Peyer's patch (tissue), 4 donors: ENCODE data around the gene LRRC41. TPM values are rescaled to one million over a fixed set of nuclear protein-coding genes. Genes with fewer than 3 reads are reported as not detected.

Experiments used
- DNase-seq, 3 donors: peaks; one replicate each; pipeline ENCODE4 v3.0.0-alpha.2; 2017 to 2019
- H3K27ac ChIP-seq, 4 donors: fragments of 200-600 bp; sonication (generic); one replicate each; pipeline ENCODE4 v1.5.1; 2016 to 2019
- H3K27me3 ChIP-seq, 2 donors: fragments of 200-600 bp; sonication (generic); one replicate each; pipeline ENCODE4 v1.5.1; 2019
- H3K36me3 ChIP-seq, 3 donors: fragments of 200-600 bp; sonication (generic); one replicate each; pipeline ENCODE4 v1.5.1; 2016 to 2019
- H3K4me1 ChIP-seq, 4 donors: fragments of 200-600 bp; sonication (generic); one replicate each; pipeline ENCODE4 v1.5.1; 2016 to 2019
- H3K4me3 ChIP-seq, 4 donors: fragments of 200-600 bp; sonication (generic); 1 replicate in 3 of 4; 2 replicates in 1 of 4; pipeline ENCODE4 v1.5.1; 2016 to 2019; ENCODE audit warnings: mild to moderate bottlenecking in 1 of 4
- H3K9me3 ChIP-seq, 4 donors: fragments of 200-600 bp; sonication (generic); one replicate each; pipeline ENCODE4 v1.5.1; 2016 to 2019; ENCODE audit warnings: mild to moderate bottlenecking in 1 of 4
- CTCF ChIP-seq, 6 experiments: fragments of 450-650 bp in 4 of 6; fragments of 200-600 bp in 2 of 6; sonication (generic) in 1 of 6; IDR thresholded peaks; one replicate each; pipeline ENCODE4 v1.5.1; 2017 to 2019; ENCODE audit warnings: antibody characterized with exemption in 6 of 6, mild to moderate bottlenecking in 3 of 6, moderate library complexity in 1 of 6
- POLR2A ChIP-seq, 2 donors: fragments of 450-650 bp; IDR thresholded peaks; one replicate each; pipeline ENCODE4 v1.5.1; 2017; ENCODE audit warnings: antibody characterized with exemption in 2 of 2, mild to moderate bottlenecking in 2 of 2, moderate library complexity in 2 of 2
- total RNA-seq, 4 donors: library from RNA; depleted of rRNA; stranded (reverse); fragments of >200 nt; gene quantifications; one replicate each; pipeline ENCODE4 v1.1.0, GENCODE V29; 2016

The LRRC41 gene
- total RNA-seq, 4 donors from 2014 or later: 19.8 to 72.3 (median 65.3) TPM

GRCh38 chr1:46298387-46298786, 5.0 kb downstream of the LRRC41 start:
- TF ChIP-seq CTCF (IDR thresholded peaks at IDR 0.05) (no peak), POLR2A (IDR thresholded peaks at IDR 0.05) (no peak)
- Histone ChIP-seq H3K27ac (no peak overlapping the region), H3K36me3 (peaks cover 0 to 45% (median 0%) of the 10 kb centered on the region in 3 donors), H3K4me3 (no peak overlapping the region), H3K4me1 (peaks cover 0 to 19% (median 4%) of the 10 kb centered on the region in 4 donors), H3K9me3 (no peaks in the 10 kb centered on the region), H3K27me3 (no peaks in the 10 kb centered on the region)
- no peak for DNase-seq

GRCh38 chr1:46295306-46295705, 8.1 kb downstream of the LRRC41 start:
- H3K4me3 ChIP-seq: no peak overlapping the region
- TF ChIP-seq POLR2A (IDR thresholded peaks at IDR 0.05) (no peak), CTCF (IDR thresholded peaks at IDR 0.05) (no peak)
- H3K4me1 ChIP-seq: peaks cover 0 to 5% (median 0%) of the 10 kb centered on the region in 4 donors
- peaks cover 0 to 47% (median 0%) of the 10 kb centered on the region in 3 donors for H3K36me3 ChIP-seq
- H3K27me3 ChIP-seq: no peaks in the 10 kb centered on the region
- no peaks in the 10 kb centered on the region for H3K9me3 ChIP-seq
- no peak for DNase-seq
- H3K27ac ChIP-seq: no peak overlapping the region

GRCh38 chr1:46289976-46290375, 13.4 kb downstream of the LRRC41 start:
- Histone ChIP-seq H3K36me3 (peaks cover 0 to 46% (median 0%) of the 10 kb centered on the region in 3 donors), H3K27ac (no peak overlapping the region), H3K4me3 (no peak overlapping the region), H3K27me3 (no peaks in the 10 kb centered on the region), H3K4me1 (no peaks in the 10 kb centered on the region), H3K9me3 (no peaks in the 10 kb centered on the region)
- TF ChIP-seq CTCF (IDR thresholded peaks at IDR 0.05) (no peak), POLR2A (IDR thresholded peaks at IDR 0.05) (no peak)
- no peak for DNase-seq

GRCh38 chr1:46289134-46289494, 14.3 kb downstream of the LRRC41 start:
- no peak overlapping the region for H3K27ac ChIP-seq
- no peak overlapping the region for H3K4me3 ChIP-seq
- DNase-seq: no peak
- no peaks in the 10 kb centered on the region for H3K9me3 ChIP-seq
- peaks cover 0 to 46% (median 0%) of the 10 kb centered on the region in 3 donors for H3K36me3 ChIP-seq
- no peak for TF ChIP-seq POLR2A (IDR thresholded peaks at IDR 0.05)
- no peak for TF ChIP-seq CTCF (IDR thresholded peaks at IDR 0.05)
- H3K27me3 ChIP-seq: no peaks in the 10 kb centered on the region
- H3K4me1 ChIP-seq: no peaks in the 10 kb centered on the region

GRCh38 chr1:46288485-46289133, 14.8 kb downstream of the LRRC41 start:
- TF ChIP-seq CTCF (IDR thresholded peaks at IDR 0.05): no peak
- TF ChIP-seq POLR2A (IDR thresholded peaks at IDR 0.05): no peak
- no peak for DNase-seq
- Histone ChIP-seq H3K36me3 (peaks cover 0 to 45% (median 0%) of the 10 kb centered on the region in 3 donors), H3K27ac (no peak overlapping the region), H3K27me3 (no peaks in the 10 kb centered on the region), H3K4me3 (no peak overlapping the region), H3K9me3 (no peaks in the 10 kb centered on the region), H3K4me1 (no peaks in the 10 kb centered on the region)
